ENCODE measurements around the gene ALX1. TPM values are rescaled to one million over a fixed set of nuclear protein-coding genes. Genes with fewer than 3 reads are reported as not detected.

ALX1 gene
- total and polyA plus RNA-seq, 2 of the 4 experiments (the other 2 are of a cell fraction) = not detected

DNA sequence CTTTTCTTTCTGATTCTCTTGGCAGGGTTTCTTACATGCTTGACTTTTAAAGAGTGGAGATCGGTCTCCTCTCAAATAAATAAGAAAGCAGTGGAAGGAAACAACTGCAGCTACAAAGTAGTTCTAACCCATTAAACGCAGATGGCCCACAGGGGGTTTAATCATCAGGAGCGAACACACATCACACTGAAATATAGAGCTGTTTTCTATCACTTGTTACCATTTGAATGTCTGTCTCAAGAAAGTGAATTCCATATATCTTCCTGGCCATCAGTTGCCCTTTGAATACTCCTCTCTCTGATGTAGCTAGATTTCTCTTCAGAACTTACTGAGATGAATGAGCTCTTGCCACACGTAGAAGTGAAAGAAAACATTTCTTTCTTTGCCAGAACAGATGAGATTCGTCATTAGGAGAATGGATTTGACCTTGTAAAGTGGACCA lies 29.1 kb downstream of the ALX1 start:
- dilution Hi-C loops (cut with HindIII; ENCODE audit: low sequenced_read_pairs, unreplicated experiment) = no loop called here
- POLR2A ChIA-PET (ENCODE audit: unreplicated experiment) = interaction anchor here (0.6 kb wide), 1 partner anchor 31 kb away, joined by 5 read pairs; no protein-coding TSS in a partner anchor
- Histone ChIP-seq H2BK120ac (ENCODE audit: low read depth, low read length) (no peak overlapping the region), H4K20me1 (ENCODE audit: insufficient read depth, low read length) (no peaks in the 10 kb centered on the region), H3K9me3 (ENCODE audit: control insufficient read depth, insufficient read depth, low read length) (no peaks in the 10 kb centered on the region), H3K14ac (replicated peaks; ENCODE audit: low read depth, low read length) (no peak overlapping the region), H3K4ac (ENCODE audit: low read depth, low read length) (no peak overlapping the region), H2BK15ac (ENCODE audit: low read depth, low read length) (no peak overlapping the region), H4K5ac (ENCODE audit: low read depth, low read length) (no peak overlapping the region), H3K4me3 (ENCODE audit: insufficient read depth, low read depth, low read length) (no peak overlapping the region), H2BK20ac (ENCODE audit: low read depth, low read length) (no peak overlapping the region), H3K4me1 (ENCODE audit: control insufficient read depth, insufficient read depth, low read length) (no peaks in the 10 kb centered on the region), H3K23ac (ENCODE audit: low read depth, low read length) (no peak overlapping the region), H3K27ac (ENCODE audit: insufficient read depth, low read length) (no peak overlapping the region), H3K36me3 (ENCODE audit: control insufficient read depth, insufficient read depth, low read length) (no peaks in the 10 kb centered on the region), H3K79me1 (ENCODE audit: low read depth in 1 of 2, low read length in 2 of 2) (no peaks in the 10 kb centered on the region), H4K91ac (ENCODE audit: insufficient read depth, low read depth, low read length) (no peak overlapping the region), H3K9me1 (ENCODE audit: insufficient read depth, low read length) (no peaks in the 10 kb centered on the region), H3K56ac (ENCODE audit: extremely low read depth, insufficient read depth, low read length) (no peak overlapping the region), H4K8ac (ENCODE audit: low read depth in 2 of 2, low read length in 2 of 2) (no peak overlapping the region), H2AK9ac (replicated peaks; ENCODE audit: low read depth, low read length, poor library complexity) (no peak overlapping the region), H2BK5ac (ENCODE audit: low read depth, low read length, poor library complexity, severe bottlenecking) (no peak overlapping the region), H3K9ac (ENCODE audit: low read depth, low read length) (no peak overlapping the region), H3K18ac (ENCODE audit: low read depth, low read length) (no peak overlapping the region), H2AFZ (replicated peaks; ENCODE audit: low read length, poor library complexity) (no peak overlapping the region), H3K27me3 (ENCODE audit: control insufficient read depth, insufficient read depth, low read length) (no peaks in the 10 kb centered on the region; the same call in 1 of the 2 replicates), H2AK5ac (ENCODE audit: low read depth, low read length) (no peak overlapping the region), H3K4me2 (ENCODE audit: low read depth, low read length) (no peak overlapping the region)
- TF ChIP-seq, protein P1, sequence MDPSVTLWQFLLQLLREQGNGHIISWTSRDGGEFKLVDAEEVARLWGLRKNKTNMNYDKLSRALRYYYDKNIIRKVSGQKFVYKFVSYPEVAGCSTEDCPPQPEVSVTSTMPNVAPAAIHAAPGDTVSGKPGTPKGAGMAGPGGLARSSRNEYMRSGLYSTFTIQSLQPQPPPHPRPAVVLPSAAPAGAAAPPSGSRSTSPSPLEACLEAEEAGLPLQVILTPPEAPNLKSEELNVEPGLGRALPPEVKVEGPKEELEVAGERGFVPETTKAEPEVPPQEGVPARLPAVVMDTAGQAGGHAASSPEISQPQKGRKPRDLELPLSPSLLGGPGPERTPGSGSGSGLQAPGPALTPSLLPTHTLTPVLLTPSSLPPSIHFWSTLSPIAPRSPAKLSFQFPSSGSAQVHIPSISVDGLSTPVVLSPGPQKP (IDR thresholded peaks at IDR 0.05; ENCODE audit: borderline replicate concordance, low read depth, low read length) = no peak
- TF ChIP-seq MAZ (IDR thresholded peaks at IDR 0.05; ENCODE audit: borderline replicate concordance, low read depth, low read length) (no peak), BHLHE40 (IDR thresholded peaks at IDR 0.05; ENCODE audit: low read depth, low read length) (no peak), RAD21 (IDR thresholded peaks at IDR 0.05; ENCODE audit: low read length) (no peak), SMC3 (IDR thresholded peaks at IDR 0.05; ENCODE audit: low read depth, low read length) (no peak), MAFK (IDR thresholded peaks at IDR 0.05; ENCODE audit: low read depth, low read length) (no peak), FOS (IDR thresholded peaks at IDR 0.05; ENCODE audit: low read depth, low read length) (no peak), MXI1 (IDR thresholded peaks at IDR 0.05; ENCODE audit: borderline replicate concordance, low read depth, low read length) (no peak), RFX5 (IDR thresholded peaks at IDR 0.05; ENCODE audit: low read depth, low read length) (no peak), RCOR1 (IDR thresholded peaks at IDR 0.05; ENCODE audit: insufficient replicate concordance, low read length) (no peak), NFE2L2 (IDR thresholded peaks at IDR 0.05; ENCODE audit: low read depth, low read length) (no peak), CHD1 (IDR thresholded peaks at IDR 0.05; ENCODE audit: low read depth, low read length) (no peak), POLR2A (IDR thresholded peaks at IDR 0.05; ENCODE audit: low read depth, low read length) (no peak), CEBPB (IDR thresholded peaks at IDR 0.05; ENCODE audit: low read depth, low read length) (no peak)
- TF ChIP-seq, protein P2, sequence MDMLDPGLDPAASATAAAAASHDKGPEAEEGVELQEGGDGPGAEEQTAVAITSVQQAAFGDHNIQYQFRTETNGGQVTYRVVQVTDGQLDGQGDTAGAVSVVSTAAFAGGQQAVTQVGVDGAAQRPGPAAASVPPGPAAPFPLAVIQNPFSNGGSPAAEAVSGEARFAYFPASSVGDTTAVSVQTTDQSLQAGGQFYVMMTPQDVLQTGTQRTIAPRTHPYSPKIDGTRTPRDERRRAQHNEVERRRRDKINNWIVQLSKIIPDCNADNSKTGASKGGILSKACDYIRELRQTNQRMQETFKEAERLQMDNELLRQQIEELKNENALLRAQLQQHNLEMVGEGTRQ (IDR thresholded peaks at IDR 0.05; ENCODE audit: low read depth, low read length) = no peak
- TF ChIP-seq, protein P3, sequence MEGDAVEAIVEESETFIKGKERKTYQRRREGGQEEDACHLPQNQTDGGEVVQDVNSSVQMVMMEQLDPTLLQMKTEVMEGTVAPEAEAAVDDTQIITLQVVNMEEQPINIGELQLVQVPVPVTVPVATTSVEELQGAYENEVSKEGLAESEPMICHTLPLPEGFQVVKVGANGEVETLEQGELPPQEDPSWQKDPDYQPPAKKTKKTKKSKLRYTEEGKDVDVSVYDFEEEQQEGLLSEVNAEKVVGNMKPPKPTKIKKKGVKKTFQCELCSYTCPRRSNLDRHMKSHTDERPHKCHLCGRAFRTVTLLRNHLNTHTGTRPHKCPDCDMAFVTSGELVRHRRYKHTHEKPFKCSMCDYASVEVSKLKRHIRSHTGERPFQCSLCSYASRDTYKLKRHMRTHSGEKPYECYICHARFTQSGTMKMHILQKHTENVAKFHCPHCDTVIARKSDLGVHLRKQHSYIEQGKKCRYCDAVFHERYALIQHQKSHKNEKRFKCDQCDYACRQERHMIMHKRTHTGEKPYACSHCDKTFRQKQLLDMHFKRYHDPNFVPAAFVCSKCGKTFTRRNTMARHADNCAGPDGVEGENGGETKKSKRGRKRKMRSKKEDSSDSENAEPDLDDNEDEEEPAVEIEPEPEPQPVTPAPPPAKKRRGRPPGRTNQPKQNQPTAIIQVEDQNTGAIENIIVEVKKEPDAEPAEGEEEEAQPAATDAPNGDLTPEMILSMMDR (conservative IDR thresholded peaks at IDR 0.05; ENCODE audit: low read depth, low read length) = no peak
- CTCF ChIA-PET = interaction anchor here (0.6 to 0.8 kb wide), 2 partner anchors 64 to 209 kb away, joined by 3 to 4 read pairs; no protein-coding TSS in a partner anchor
- BruUV-seq (replicated peaks) = no TSS peak
- intact Hi-C loops (cut with micrococcal nuclease) = no loop called here
- in situ Hi-C loops (cut with MboI; ENCODE audit: low sequenced_read_pairs) = no loop called here
- DNase-seq = no peak
- no CpG with 5 or more reads among the region's 5 CpGs for WGBS, 2 experiments (ENCODE audit: extremely low coverage in 2 of 2, insufficient read length in 1 of 2)
- no peak for ATAC-seq (ENCODE audit: low read depth)
